Ovary (tissue), 9 donors: ENCODE measurements around the gene CYP2E1. TPM values are rescaled to one million over a fixed set of nuclear protein-coding genes. Genes with fewer than 3 reads are reported as not detected.
"Not testable (repeated sequence)": the region's sequence is repeated elsewhere in the genome, so short reads cannot be mapped to it uniquely, and the experiment has no call there.

Experiments
- DNase-seq, 5 donors: peaks; one replicate each; pipeline ENCODE4 v3.0.0-alpha.2; 2019 to 2020
- H3K27ac ChIP-seq, 2 donors: fragments of 200-600 bp; one replicate each; pipeline versions ENCODE4 v1.5.1 to v1.8.0; 2019 to 2022
- H3K27me3 ChIP-seq: fragments of 200-600 bp; one replicate; pipeline ENCODE4 v1.8.0; 2022
- H3K36me3 ChIP-seq: fragments of 200-600 bp; sonication (generic); one replicate; pipeline ENCODE4 v1.5.1; 2019
- H3K4me1 ChIP-seq: one replicate; pipeline ENCODE4 v1.8.1; 2013; ENCODE audit warnings: mild to moderate bottlenecking, moderate library complexity; ENCODE audit not compliant: insufficient read depth
- H3K4me3 ChIP-seq: fragments of 200-600 bp; sonication (generic); one replicate; pipeline ENCODE4 v1.5.1; 2017
- H3K9me3 ChIP-seq, 2 donors: fragments of 200-600 bp in 1 of 2; sonication (generic) in 1 of 2; one replicate each; pipeline versions ENCODE4 v1.5.1 to v1.8.1; 2013 to 2019; ENCODE audit warnings: mild to moderate bottlenecking in 1 of 2, moderate library complexity in 1 of 2
- CTCF ChIP-seq, 3 donors: fragments of 450-650 bp in 2 of 3; fragments of 200-600 bp in 1 of 3; IDR thresholded peaks; one replicate each; pipeline versions ENCODE4 v1.5.1 to v1.8.0; 2016 to 2022; ENCODE audit warnings: antibody characterized with exemption in 3 of 3, mild to moderate bottlenecking in 1 of 3
- EP300 ChIP-seq: sonication (generic); formaldehyde crosslinking; IDR thresholded peaks from one replicate; pipeline ENCODE4 v1.6.1; 2017; ENCODE audit warnings: antibody characterized with exemption
- POLR2A ChIP-seq: fragments of 450-650 bp; IDR thresholded peaks from one replicate; pipeline ENCODE4 v1.6.1; 2017; ENCODE audit warnings: antibody characterized with exemption, mild to moderate bottlenecking, moderate library complexity
- WGBS, 3 donors: extraction: QIAGEN DNeasy Blood & Tissue Kit in 1 of 3; methylation state at CpG; one replicate each; pipeline versions ENCODE4 v1.1.5 to v1.1.7; 2013 to 2017; 5-methylcytosine and 5-hydroxymethylcytosine counted together
- intact Hi-C, 4 donors: fragments of 100-400 bp; cut with DNase I; formaldehyde crosslinking; loops; one replicate each; pipeline versions ENCODE4 v1.11.0 to v1.15.1; 2022 to 2023
- polyA plus RNA-seq, 2 donors: library from polyadenylated mRNA; stranded (reverse); fragments of 200-250 nt in 1 of 2; fragments of 350-450 nt in 1 of 2; fragmentation: Illumina TruSeq in 1 of 2; extraction: RNeasy Lipid Tissue Mini Kit (QIAGEN cat#74804) in 1 of 2; gene quantifications; one replicate each; pipeline ENCODE4 v1.2.3, GENCODE V29; 2013 to 2014
- total RNA-seq, 7 donors: library from RNA; depleted of rRNA in 2 of 7; stranded (reverse); fragments of >200 nt in 2 of 7; fragmentation: NEBNext Ultra II Directional in 3 of 7; extraction: Animal tissue kit (Norgen Biotek cat#: 25700) in 3 of 7; gene quantifications; one replicate each; pipeline versions ENCODE4 v1.1.0 to v1.2.4, GENCODE V29; 2016 to 2023
- donor health status: DM: no; HTN: no; CAD: no; lungs with moderate emphysema.
- donor health status: DM: no; HTN: no; CAD: no.
- donor health status: Bipolar disorder and iron deficiency.
- donor health status: DM: yes; HTN: yes; CAD: no.
- donor health status: DM: no; HTN: no; CAD: no.
- donor health status: DM: yes; HTN: yes; CAD: no.

CYP2E1 gene
- total and polyA plus RNA-seq, 9 donors = 0.83 to 4.6 (median 3.6) TPM

GRCh38 chr10:133487085-133487484, 40.1 kb upstream of the CYP2E1 start:
- Histone ChIP-seq H3K9me3 (no peaks in the 10 kb centered on the region), H3K4me1 (no peaks in the 10 kb centered on the region), H3K27me3 (no peaks in the 10 kb centered on the region), H3K27ac (no peak overlapping the region), H3K4me3 (no peak overlapping the region), H3K36me3 (no peaks in the 10 kb centered on the region)
- intact Hi-C loops = no loop called here
- no peak for TF ChIP-seq CTCF (IDR thresholded peaks at IDR 0.05)
- TF ChIP-seq POLR2A = no peak
- no peak for TF ChIP-seq EP300
- DNase-seq = no peak

GRCh38 chr10:133488354-133488753, 38.8 kb upstream of the CYP2E1 start:
- Histone ChIP-seq H3K27me3 (no peaks in the 10 kb centered on the region), H3K27ac (no peak overlapping the region), H3K4me3 (no peak overlapping the region), H3K9me3 (no peaks in the 10 kb centered on the region), H3K4me1 (no peaks in the 10 kb centered on the region), H3K36me3 (no peaks in the 10 kb centered on the region)
- no peak for DNase-seq
- TF ChIP-seq CTCF (IDR thresholded peaks at IDR 0.05) = no peak
- no peak for TF ChIP-seq EP300
- no peak for TF ChIP-seq POLR2A
- intact Hi-C loops = no loop called here

DNA sequence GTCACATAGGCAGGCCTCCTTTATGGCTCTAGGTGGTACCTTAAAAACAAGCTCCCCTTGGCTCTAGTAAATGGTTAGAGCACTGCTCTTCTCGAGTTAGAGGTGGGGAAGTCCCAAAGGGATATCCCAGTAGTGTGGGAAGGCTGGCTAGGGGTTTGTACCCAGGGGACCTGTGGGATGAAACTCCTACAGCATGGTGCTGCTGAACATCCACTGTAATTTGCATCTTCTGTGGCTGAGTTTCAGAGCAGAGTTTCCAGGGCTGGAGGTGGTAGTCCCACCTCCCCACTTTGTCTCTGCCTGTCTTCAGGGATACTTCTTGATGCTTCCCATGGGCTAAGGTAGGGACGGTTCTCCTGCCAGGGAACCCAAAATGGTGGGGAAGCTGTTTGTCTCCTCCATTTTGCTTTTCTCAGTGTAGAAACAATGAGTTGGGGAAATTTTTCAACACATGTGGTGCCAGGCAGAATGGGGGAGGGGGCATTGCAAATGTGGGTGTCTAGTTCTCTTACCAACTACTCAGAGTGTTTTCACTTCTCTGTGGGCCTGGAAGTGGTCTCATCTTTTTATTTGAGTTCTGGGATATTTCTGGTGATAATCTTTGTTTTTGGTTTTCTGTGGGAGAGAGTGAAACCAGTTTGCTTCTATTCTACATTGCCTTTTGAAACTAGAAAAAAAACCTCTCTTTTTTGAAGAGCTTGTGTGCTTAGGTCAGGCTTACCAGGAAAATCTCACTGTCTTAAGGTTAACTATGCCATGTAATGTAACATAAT, 37.2 kb upstream of the CYP2E1 start:
- intact Hi-C loops = no loop called here
- no peak for TF ChIP-seq CTCF (IDR thresholded peaks at IDR 0.05)
- no peak for TF ChIP-seq POLR2A
- no peak for TF ChIP-seq EP300
- H3K9me3 ChIP-seq = no peaks in the 10 kb centered on the region
- no peaks in the 10 kb centered on the region for H3K4me1 ChIP-seq
- DNase-seq = no peak
- no peak overlapping the region for H3K4me3 ChIP-seq
- H3K27ac ChIP-seq = no peak overlapping the region
- no peaks in the 10 kb centered on the region for H3K27me3 ChIP-seq
- WGBS, 3 donors = 51 to 68% (median 53%) methylated on average over 2 of the region's 2 CpGs
- H3K36me3 ChIP-seq = no peaks in the 10 kb centered on the region

- H3K36me3 ChIP-seq, H3K9me3 ChIP-seq, DNase-seq, intact Hi-C loops, H3K27me3 ChIP-seq, H3K27ac ChIP-seq, H3K4me3 ChIP-seq, H3K4me1 ChIP-seq: not testable (repeated sequence)
- WGBS, 3 donors = 77 to 82% (median 77%) methylated on average over 4 of the region's 4 CpGs
Measured at GRCh38 chr10:133493562-133493961, 33.6 kb upstream of the CYP2E1 start.

DNA sequence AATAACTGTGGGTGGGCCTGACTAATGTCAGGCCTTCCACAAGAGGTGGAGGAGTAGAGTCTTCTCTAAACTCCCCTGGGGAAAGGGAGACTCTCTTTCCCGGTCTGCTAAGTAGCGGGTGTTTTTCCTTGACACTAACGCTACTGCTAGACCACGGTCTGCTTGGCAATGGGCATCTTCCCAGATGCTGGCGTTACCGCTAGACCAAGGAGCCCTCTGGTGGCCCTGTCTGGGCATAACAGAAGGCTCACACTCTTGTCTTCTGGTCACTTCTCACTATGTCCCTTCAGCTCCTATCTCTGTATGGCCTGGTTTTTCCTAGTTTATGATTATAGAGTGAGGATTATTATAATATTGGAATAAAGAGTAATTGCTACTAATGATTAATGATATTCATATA, 29.8 kb upstream of the CYP2E1 start:
- H3K4me1 ChIP-seq, DNase-seq, H3K27me3 ChIP-seq, H3K4me3 ChIP-seq, H3K9me3 ChIP-seq, H3K27ac ChIP-seq, H3K36me3 ChIP-seq, intact Hi-C loops: not testable (repeated sequence)
- WGBS, 3 donors = 39 to 58% (median 51%) methylated on average over 6 of the region's 6 CpGs

- H3K27ac ChIP-seq, H3K36me3 ChIP-seq, H3K27me3 ChIP-seq, H3K4me3 ChIP-seq, H3K9me3 ChIP-seq, DNase-seq, intact Hi-C loops, H3K4me1 ChIP-seq: not testable (repeated sequence)
- 52 to 70% (median 64%) methylated on average over 1 of the region's 1 CpG for WGBS, 3 donors
Measured at GRCh38 chr10:133499176-133499575, 28.0 kb upstream of the CYP2E1 start.

DNA sequence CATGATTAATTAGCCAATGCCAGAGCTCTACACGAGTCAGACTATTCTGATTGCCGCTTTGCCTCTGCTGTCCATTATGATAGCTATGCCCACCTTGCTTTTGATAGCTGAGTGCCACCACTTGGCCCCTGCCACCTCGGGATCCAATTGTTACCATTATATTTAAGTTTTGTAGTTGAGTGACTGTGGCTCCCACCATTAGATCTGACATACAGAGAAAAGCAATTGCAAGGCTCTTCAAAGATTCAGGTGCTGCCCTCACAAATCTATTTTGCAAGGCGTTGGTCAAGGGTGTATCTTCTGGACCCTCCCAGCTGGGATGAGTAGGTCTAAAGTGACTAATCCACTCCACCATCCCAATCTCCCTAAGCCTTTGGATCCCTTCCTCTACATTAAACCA, 26.3 kb upstream of the CYP2E1 start:
- H3K9me3 ChIP-seq, H3K36me3 ChIP-seq, intact Hi-C loops, H3K4me3 ChIP-seq, H3K27me3 ChIP-seq, DNase-seq, H3K4me1 ChIP-seq, H3K27ac ChIP-seq: not testable (repeated sequence)
- 61 to 68% (median 67%) methylated on average over 4 of the region's 4 CpGs for WGBS, 3 donors
